ENCODE measurements around the gene AOX1.

- TF ChIP-seq POLR2A (IDR thresholded peaks at IDR 0.05; ENCODE audit: low read depth, low read length) (no peak), TAF1 (IDR thresholded peaks at IDR 0.05; ENCODE audit: low read depth, low read length) (no peak), POLR2AphosphoS5 (IDR thresholded peaks at IDR 0.05; ENCODE audit: low read depth, low read length) (no peak), SPI1 (IDR thresholded peaks at IDR 0.05; ENCODE audit: low read depth, low read length) (no peak), POU2F2 (IDR thresholded peaks at IDR 0.05; ENCODE audit: low read depth, low read length) (no peak)
Measured at GRCh38 chr2:200540793-200541192, 45.0 kb upstream of the AOX1 start.

Data from GM12891 (cell line).